ENCODE data around the gene LDHAL6B.

LDHAL6B gene

GRCh38 chr15:59178151-59178695 is 28.4 kb upstream of the LDHAL6B start:
- no peak for DNase-seq

DNA sequence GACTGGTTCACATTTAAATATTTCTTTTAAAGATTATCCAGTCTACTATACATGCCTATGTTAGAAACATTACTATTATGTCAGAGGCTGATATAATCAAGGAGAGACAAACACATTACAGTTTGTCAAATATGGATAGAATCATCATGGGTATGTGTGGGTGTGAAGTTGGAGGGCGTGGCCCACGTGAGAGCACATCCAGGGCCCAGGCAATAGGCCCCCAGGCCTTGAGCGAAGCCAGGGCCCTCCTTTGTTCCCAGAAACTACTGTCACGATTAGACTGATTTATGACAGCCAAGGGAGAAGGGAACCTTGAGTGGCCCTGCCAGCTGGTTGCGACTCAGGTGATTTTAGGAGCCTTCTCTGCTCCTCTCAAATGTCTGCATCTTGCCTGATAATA is 26.9 kb upstream of the LDHAL6B start:
- DNase-seq = no peak

DNA sequence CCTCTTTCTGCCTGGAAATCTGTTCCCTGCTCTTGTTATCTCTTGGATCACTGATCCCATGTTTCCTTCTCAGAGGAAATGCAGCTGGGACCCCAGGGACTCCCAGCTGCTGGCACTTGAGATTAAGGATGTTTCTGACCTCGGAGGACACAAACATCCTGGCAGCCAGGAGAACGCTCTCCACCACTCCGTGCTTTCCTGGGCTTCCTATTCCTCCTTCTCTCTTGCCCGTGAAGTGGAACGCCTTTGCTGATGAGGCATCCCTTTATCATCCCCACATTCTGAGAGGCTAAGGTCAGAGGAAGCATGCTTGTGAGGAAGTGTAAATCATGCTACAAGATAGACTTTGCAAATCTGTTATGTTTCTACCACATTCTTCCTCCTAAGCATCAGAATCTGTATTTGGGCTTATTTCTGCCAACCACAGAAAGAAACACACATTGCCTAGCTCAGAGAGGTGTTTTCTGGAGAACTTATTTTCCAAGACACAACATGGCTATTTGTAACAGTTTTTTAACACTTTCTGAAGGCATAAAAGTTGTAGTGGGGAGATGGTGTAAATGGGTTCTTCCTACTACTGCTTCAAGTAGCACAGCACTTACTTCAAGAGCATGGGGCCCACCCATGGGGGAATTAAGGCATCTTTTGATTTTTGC is 25.6 kb upstream of the LDHAL6B start:
- no peak for DNase-seq

GRCh38 chr15:59185725-59186124 is 20.9 kb upstream of the LDHAL6B start:
- no peak for DNase-seq

- no peak for DNase-seq
Observed at GRCh38 chr15:59186501-59186900, 20.1 kb upstream of the LDHAL6B start.

DNA sequence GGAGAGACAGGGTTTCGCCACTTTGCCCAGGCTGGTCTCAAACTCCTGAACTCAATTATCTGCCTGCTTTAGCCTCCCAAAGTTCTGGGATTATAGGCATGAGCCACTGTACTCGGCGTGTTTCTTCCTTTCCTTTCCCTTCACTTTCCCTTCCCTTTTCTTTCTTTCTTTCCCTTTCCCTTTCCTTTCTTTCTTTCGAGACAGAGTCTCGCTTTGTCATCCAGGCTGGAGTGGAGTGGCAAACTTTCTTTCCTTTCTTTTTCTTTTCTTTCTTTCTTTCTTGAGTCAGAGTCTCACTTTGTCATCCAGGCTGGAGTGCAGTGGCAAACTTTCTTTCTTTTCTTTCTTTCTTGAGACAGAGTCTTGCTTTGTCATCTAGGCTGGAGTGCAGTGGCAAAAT is 17.4 kb upstream of the LDHAL6B start:
- no peak for DNase-seq

GRCh38 chr15:59190291-59190690 is 16.4 kb upstream of the LDHAL6B start:
- no peak for DNase-seq

- DNase-seq = no peak
Observed at GRCh38 chr15:59191855-59192237, 14.8 kb upstream of the LDHAL6B start.

DNA sequence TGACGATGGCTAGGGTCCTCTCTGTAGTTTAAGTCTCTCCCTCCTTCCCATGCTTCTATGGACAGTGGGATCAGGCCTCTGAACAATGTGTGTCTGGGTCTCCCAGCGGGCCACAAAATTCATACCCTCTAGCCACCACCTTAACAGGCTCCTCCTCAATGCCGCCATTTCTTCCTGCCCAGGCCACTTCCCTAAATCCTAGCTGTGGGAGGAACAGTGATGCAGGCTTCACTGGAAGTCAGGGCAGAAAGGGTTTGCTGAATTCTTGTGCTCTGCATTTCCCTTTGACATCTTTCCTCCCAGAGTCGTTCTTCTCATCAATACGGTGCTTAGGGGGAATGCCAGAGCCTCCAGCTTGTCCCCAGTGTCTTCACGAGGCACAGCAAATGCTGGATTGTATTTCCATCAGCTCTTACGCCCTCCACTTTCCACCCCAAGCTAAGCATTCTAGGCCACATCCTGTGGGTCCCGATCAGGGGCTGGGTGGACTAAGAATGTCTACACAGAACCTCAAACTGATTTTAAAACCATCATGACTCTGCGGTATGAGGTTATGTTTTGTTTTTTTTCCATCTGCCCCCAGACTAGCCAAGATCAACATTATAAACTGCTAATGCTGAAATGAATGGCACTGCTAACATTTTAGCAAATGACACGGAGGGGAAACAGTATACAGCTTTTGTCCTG is 11.9 kb upstream of the LDHAL6B start:
- no peak for DNase-seq

GRCh38 chr15:59196416-59196815 is 10.2 kb upstream of the LDHAL6B start:
- DNase-seq = no peak

DNA sequence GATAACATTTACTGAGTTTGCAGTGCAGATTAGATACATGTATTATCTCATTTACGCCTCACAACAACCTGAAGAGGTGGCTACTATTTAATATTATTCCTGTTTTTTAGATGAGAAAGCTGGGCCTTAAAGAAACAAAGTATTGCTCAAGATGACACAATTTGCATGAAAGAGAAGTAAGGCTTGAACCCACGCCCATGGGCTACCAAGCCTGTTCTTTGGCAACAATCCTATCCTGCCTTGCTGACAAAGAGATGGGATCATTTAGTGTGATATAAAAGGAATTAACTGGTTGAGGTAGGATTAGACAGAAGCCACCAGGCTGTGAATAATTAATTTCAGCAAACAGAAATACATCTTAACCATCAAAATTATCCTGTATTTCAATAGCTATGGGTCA is 9.2 kb upstream of the LDHAL6B start:
- DNase-seq = no peak

DNA sequence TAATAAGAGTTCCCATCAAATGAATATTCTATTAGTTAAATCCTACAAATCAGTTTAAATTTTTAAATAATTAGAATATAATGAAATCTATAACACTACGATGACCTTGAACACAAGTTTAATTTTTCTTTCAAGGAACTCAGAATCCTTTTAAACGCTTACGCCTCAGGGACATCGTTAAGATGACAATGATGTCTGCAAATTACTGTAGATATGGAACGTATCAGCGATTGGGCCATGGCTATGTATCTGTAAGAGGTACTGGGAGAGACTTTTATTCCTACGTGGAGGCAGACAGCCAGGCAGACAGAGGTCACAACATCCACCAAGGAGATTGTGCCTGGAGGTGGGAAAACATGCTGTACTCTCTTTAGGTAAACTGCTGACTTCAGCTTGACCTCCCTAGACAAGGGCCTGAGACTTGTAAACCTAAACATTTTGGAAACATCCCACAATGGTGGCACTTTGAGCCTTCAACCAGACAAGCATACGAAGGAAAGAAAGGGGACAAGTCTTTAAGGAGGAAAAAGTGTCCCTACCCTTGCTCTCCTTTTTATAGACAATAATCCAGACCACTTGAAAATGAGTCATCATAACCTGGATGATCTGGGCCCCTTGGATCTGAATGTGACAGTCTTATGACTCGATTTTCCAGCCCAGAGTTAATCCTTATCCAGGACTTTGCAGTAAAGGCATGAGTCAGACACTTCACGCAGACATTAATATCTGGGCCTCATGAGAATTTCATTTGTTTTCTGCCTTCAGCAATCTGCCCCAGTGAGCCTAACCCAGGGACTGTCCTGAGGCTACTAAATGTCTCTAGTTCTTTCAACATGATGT is 6.8 kb upstream of the LDHAL6B start:
- no peak for DNase-seq

DNA sequence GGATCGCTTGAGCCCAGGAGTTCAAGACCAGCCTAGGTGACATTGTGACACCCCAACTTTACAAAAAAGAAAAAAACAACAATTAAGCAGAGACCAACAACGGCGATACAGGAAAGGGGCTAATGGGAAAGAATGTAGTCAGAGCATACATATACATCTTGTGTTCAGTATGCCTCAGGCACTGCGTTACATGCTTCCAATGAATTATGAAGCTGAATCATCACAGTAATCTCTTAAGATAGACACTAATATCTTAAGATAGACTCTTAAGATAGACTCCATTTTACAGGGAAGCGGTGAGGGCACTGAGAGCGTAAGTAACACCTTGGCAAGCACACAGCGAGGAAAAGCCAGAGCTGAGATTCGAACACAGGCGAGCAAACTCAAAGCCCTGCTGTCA is 6.1 kb upstream of the LDHAL6B start:
- no peak for DNase-seq

DNA sequence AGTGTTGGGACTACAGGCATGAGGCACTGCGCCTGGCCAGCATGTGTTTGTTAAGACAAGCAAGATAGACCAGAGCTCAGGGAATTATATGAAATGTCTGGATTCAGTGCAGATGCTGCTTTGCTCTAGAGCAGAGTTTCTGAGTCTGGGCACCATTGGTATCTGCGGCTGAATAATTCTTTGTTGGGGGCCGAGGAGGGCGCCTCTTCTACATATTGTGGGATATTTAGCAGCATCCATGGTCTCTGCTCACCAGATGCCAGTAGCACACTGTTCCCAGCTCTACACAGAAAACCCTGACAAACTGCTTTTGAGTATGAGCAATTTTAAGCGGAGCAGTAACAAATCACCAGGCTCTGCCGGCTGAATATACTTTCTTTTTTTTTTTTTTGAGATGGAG is 3.6 kb upstream of the LDHAL6B start:
- no peak for DNase-seq

DNA sequence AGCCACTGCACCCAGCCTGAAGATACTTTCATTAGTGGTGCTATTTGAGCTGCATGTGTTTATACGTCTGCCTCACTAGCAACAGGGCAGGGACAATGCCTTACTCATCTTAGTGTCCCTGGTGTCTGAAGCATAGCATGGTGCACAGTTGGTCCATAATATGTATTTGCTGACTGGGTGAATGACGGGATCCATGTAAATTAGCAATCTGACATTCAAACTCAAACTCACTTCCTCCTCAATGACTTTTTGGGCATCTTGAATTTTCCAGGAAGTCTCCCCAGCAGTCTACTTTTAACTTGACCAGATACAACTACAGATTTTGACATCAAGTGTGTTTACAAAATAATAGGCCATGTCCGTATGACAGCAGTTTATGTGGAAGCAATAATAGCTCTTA is 3.0 kb upstream of the LDHAL6B start:
- DNase-seq = no peak

DNA sequence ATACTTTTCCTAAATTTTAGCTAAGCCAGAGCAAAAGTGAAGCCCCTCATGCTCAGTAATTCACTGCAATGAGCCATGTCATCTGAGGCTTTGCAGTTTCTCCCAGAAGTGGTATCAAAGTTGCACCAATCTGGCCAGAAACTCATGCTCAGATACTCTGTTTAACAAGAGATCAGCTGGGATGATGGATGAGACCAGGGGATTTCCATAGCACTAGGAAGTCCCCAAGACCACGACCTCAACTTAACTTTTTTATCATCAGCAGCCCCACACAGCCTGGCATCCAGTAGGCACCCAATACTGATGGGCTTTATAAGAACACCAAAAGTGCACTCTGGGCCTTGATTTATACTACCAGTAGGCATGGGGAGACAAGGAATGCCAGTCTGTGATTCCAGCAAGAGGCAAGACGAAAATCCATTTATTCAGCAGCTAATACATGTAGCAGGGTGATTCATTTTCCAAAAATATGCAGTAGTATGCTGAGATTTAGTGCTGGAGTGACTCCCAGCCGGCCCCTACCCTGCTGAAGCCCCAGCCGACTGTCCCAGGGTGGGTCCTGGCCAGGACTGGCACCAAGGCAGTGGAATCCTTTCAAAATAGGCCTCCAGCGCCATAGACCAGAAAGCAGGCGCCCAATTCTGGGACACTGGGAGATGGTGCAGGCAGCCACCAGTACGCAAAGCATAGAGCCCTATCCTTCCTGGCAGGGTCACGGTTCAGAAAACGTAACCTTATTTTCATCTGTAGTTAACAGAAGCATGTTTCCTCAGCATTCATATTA is 612 bp upstream of the LDHAL6B start:
- no peak for DNase-seq

DNA sequence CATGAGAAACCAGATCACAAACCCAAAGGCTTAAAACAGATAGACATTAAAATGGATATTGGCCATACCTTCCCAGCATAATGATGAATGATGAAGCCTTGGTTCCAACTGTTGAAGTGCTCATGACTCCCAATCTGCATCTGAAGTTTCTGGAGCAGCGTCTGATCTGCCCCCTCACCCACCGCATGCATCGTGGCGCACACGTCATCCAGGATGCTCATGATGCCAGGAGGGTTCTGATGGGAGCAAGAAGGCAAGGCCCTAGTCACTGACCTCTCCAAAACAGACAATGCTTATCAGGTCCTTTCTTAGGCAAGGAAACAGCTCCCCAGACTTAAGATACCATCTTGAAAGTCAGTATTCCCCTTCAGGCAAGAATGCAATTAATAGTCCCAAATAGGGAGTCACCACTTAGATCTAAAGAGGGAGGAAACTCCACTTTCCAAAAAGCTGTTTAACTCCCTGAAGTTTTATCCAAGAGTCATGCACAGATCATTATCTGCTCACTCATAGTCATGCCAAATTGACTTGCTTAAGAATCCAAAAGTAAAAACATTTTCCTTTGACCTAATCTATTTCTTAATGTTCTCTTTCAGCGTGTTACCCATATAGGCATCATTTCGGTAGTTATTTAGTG is 2.1 kb downstream of the LDHAL6B start:
- DNase-seq = no peak

GRCh38 chr15:59210186-59210585 is 3.5 kb downstream of the LDHAL6B start:
- no peak for DNase-seq

DNA sequence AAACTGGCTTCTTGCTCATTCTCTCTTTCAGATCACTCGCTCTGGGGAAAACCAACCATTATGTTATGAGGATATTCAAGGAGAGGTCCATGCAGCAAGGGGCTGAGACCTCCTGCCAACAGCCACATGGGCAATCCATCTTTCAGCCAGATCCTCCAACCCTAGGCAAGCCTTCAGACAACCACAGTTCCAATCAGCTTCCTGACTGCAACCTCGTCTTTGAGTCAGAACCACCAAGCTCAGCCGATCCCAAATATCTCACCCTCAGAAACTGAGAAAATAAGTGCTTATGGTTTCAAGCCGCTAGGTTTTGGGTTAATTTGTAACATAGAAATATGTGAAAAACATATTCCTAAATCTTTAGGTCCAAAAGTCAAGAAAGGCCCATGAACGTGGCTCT is 10.3 kb downstream of the LDHAL6B start:
- no peak for DNase-seq

GRCh38 chr15:59217876-59218498 is 11.3 kb downstream of the LDHAL6B start:
- DNase-seq = no peak

GRCh38 chr15:59218710-59219109 is 12.1 kb downstream of the LDHAL6B start:
- no peak for DNase-seq

Measured in SW 1271 (cell line).